K562 (cell line): Measurements from ENCODE around the gene TMEM128. TPM values are rescaled to one million over a fixed set of nuclear protein-coding genes. Genes with fewer than 3 reads are reported as not detected.

ENCODE experiments used
- ARID2 ChIP-seq: fragments of 450-650 bp; IDR thresholded peaks from 2 replicates; pipeline ENCODE4 v1.6.1; 2017; ENCODE audit warnings: antibody characterized with exemption, mild to moderate bottlenecking
- CBX3 ChIP-seq, 2 experiments: IDR thresholded peaks; 1 replicate in 1 of 2; 2 replicates in 1 of 2; pipeline ENCODE4 v1.6.1; 2012; ENCODE audit warnings: inconsistent platforms in 2 of 2, low read length in 2 of 2, borderline replicate concordance in 1 of 2, control low read depth in 1 of 2
- GTF2B ChIP-seq: IDR thresholded peaks from 2 replicates; pipeline ENCODE4 v1.6.1; 2011; ENCODE audit not compliant: insufficient read length; ENCODE audit errors: extremely low read depth
- HMGN3 ChIP-seq: IDR thresholded peaks from 2 replicates; pipeline ENCODE4 v1.6.1; 2011; ENCODE audit warnings: borderline replicate concordance, low read depth, mild to moderate bottlenecking, mixed read lengths, low read length; ENCODE audit not compliant: insufficient read length; ENCODE audit errors: extremely low read depth
- MED1 ChIP-seq: sonication (generic); formaldehyde crosslinking; IDR thresholded peaks from 2 replicates; pipeline ENCODE4 v1.8.1; 2023; ENCODE audit warnings: missing genetic modification reagents, borderline replicate concordance
- PATZ1 ChIP-seq: fragments of 250-450 bp; sonication (Bioruptor Pico); IDR thresholded peaks from 2 replicates; pipeline ENCODE4 v1.5.0; 2020; ENCODE audit warnings: mild to moderate bottlenecking, borderline replicate concordance
- PURB ChIP-seq: sonication (generic); formaldehyde crosslinking; IDR thresholded peaks from 2 replicates; pipeline ENCODE4 v1.9.0; 2021; ENCODE audit warnings: low read depth, mild to moderate bottlenecking, missing genetic modification reagents
- SMARCB1 ChIP-seq: IDR thresholded peaks from 2 replicates; pipeline ENCODE4 v1.6.1; 2011; ENCODE audit warnings: improper control_type of control experiment, low read depth; ENCODE audit not compliant: insufficient read length
- ZNF518B ChIP-seq: fragments of 250-450 bp; sonication (Bioruptor Pico); IDR thresholded peaks from 2 replicates; pipeline ENCODE4 v1.5.0; 2021; ENCODE audit warnings: mild to moderate bottlenecking, moderate library complexity
- ZNF766 ChIP-seq: fragments of 200-800 bp; sonication (Bioruptor generic); conservative IDR thresholded peaks from 2 replicates; pipeline ENCODE4 v1.6.1; 2016; ENCODE audit warnings: missing genetic modification characterization, missing compliant biosample characterization
- polyA plus RNA-seq, 8 experiments: library from polyadenylated mRNA; depleted of rRNA in 4 of 8; stranded (reverse) in 5 of 8; unstranded in 3 of 8; fragments of >200 nt; fragmentation: Nextera tagmentation in 2 of 8; fragmentation: Illumina TruSeq in 1 of 8; extraction: Ambion mirVana in 2 of 8; extraction: Trizol in 1 of 8; gene quantifications; 2 replicates each; pipeline versions ENCODE4 v1.2.1 to v1.2.3, GENCODE V29; 2011 to 2014; ENCODE audit warnings: inconsistent platforms in 1 of 8, missing spikeins in 1 of 8
- total RNA-seq, 7 experiments: library from RNA; depleted of rRNA in 6 of 7; stranded (reverse); fragments of >200 nt in 6 of 7; fragmentation: Illumina TruSeq in 2 of 7; extraction: Trizol in 2 of 7; gene quantifications; 2 replicates each; pipeline versions ENCODE4 v1.2.1 to v1.2.3, GENCODE V29; 2011 to 2021; ENCODE audit warnings: low replicate concordance in 1 of 7
- TF ChIP-seq, protein P1 (sequence below): fragments of 450-650 bp; IDR thresholded peaks from 2 replicates; pipeline ENCODE4 v1.6.1; 2016; ENCODE audit warnings: borderline replicate concordance

Gene TMEM128
- total and polyA plus RNA-seq, 9 of the 15 experiments (the other 6 are each of a cell fraction or from before 2014, with no cell fraction given), result 9.1 to 40.0 (median 14.3) TPM

- TF ChIP-seq, protein P1, sequence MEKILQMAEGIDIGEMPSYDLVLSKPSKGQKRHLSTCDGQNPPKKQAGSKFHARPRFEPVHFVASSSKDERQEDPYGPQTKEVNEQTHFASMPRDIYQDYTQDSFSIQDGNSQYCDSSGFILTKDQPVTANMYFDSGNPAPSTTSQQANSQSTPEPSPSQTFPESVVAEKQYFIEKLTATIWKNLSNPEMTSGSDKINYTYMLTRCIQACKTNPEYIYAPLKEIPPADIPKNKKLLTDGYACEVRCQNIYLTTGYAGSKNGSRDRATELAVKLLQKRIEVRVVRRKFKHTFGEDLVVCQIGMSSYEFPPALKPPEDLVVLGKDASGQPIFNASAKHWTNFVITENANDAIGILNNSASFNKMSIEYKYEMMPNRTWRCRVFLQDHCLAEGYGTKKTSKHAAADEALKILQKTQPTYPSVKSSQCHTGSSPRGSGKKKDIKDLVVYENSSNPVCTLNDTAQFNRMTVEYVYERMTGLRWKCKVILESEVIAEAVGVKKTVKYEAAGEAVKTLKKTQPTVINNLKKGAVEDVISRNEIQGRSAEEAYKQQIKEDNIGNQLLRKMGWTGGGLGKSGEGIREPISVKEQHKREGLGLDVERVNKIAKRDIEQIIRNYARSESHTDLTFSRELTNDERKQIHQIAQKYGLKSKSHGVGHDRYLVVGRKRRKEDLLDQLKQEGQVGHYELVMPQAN, result no peak
- TF ChIP-seq HMGN3 (no peak), PURB (CRISPR knock-in tag) (no peak), CBX3 (IDR thresholded peaks at IDR 0.05; ENCODE audit: borderline replicate concordance in 1 of 2, low read length in 2 of 2) (no peak), ARID2 (no peak), ZNF518B (no peak), MED1 (CRISPR knock-in tag) (no peak), PATZ1 (CRISPR knock-in tag) (no peak), GTF2B (no peak), SMARCB1 (no peak), ZNF766 (peak; percentile 51; the same call in 1 of the 2 replicates)
These were observed 48.3 kb upstream of the TMEM128 start (continued) for GRCh38 chr4:4296283-4296846.
